CD4-positive, alpha-beta T cell treated with Interleukin-4 for 1 hour (primary cell): ENCODE data around the gene CYBA.
"Not testable (repeated sequence)": the region's sequence is repeated elsewhere in the genome, so short reads cannot be mapped to it uniquely, and the experiment has no call there.

Source experiments
- DNase-seq, 2 donors: peaks; one replicate each; pipeline ENCODE4 v3.0.0-alpha.2; 2020 to 2022

Gene CYBA

GRCh38 chr16:88609426-88609825 is 41.4 kb downstream of the CYBA start:
- not testable (repeated sequence) for DNase-seq

GRCh38 chr16:88608076-88608475 is 42.8 kb downstream of the CYBA start:
- no peak for DNase-seq

GRCh38 chr16:88606148-88606757 is 44.6 kb downstream of the CYBA start:
- no peak for DNase-seq

GRCh38 chr16:88605186-88606147 is 45.4 kb downstream of the CYBA start:
- DNase-seq: no peak

- no peak for DNase-seq
Observed at GRCh38 chr16:88602091-88602490, 48.8 kb downstream of the CYBA start.

- DNase-seq: no peak
Observed at GRCh38 chr16:88601313-88602036, 49.4 kb downstream of the CYBA start.

GRCh38 chr16:88600539-88600896 is 50.3 kb downstream of the CYBA start:
- no peak for DNase-seq

- no peak for DNase-seq
Observed at GRCh38 chr16:88599825-88600538, 50.9 kb downstream of the CYBA start.

GRCh38 chr16:88599092-88599733 is 51.6 kb downstream of the CYBA start:
- peak in 1 of 2 donors; percentile 62 for DNase-seq

GRCh38 chr16:88597856-88598491 is 52.9 kb downstream of the CYBA start:
- DNase-seq: no peak

GRCh38 chr16:88596483-88596882 is 54.4 kb downstream of the CYBA start:
- DNase-seq: no peak

GRCh38 chr16:88595921-88596320 is 54.9 kb downstream of the CYBA start:
- DNase-seq: no peak

- DNase-seq: no peak
Observed at GRCh38 chr16:88595101-88595500, 55.8 kb downstream of the CYBA start.

GRCh38 chr16:88593910-88594309 is 56.9 kb downstream of the CYBA start:
- no peak for DNase-seq

- DNase-seq: no peak
Observed at GRCh38 chr16:88593489-88593888, 57.4 kb downstream of the CYBA start.
